Inflammatory macrophage treated with lipopolysaccharide for 1 hour (primary cell): ENCODE measurements around the gene ZNF76.
A peak's percentile ranks its signal among the peaks of the same experiment; 100 is the strongest.

Source experiments
- DNase-seq, 2 donors: peaks; one replicate each; pipeline ENCODE4 v3.0.0-alpha.2; 2020 to 2022

The ZNF76 gene

DNA sequence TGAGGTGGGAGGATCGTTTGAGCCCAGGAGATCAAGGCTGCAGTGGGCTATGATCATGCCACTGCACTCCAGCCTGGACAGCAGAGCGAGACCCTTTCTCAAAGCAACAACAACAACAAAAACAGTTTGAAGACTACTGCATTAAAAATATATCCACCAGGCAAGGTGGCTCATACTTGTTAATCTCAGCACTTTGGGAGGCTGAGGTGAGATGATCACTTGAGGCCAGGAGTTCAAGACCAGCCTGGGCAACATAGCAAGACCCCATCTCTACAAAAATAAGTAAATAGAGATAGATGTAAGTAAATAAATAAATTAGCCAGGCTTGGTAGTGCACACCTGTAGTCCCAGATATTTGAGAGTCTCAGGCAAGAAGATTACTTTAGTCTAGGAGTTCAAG lies 12.5 kb downstream of the ZNF76 start:
- DNase-seq: no peak

DNA sequence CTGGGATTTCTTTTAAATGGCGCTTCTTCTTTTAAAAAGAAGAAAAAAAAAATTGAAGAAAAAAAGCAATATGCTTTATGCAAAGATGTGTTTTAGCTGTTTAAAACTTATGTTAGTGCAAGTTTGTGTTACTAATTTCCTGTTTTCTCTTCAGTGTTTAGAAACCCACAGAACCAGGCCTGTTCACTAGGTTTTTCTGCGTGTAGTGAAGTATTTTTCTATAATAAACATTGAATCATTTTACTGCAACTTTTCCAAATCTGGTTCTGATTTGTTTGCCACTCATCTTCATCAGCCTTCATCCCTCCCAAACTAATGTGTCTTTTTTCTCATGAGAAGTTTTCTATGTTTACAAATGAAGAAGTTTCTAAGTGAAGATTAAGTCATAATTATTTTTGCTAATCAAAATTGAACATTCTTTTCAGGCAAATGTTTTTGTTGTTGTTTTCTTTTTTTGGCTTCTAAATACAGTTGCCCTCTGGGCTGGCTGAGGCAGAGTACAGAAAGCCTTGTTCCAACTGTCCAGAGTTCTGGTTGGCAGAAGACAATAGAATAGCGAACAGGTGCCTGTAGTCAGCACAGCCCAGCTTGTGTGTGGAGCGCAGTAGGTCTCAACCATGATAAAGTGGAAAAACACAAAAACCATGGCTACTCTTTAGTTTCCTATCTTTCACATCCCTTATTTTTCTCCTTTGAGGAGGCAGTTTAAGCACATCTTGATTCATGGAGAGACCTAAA lies 14.5 kb downstream of the ZNF76 start:
- no peak for DNase-seq

DNA sequence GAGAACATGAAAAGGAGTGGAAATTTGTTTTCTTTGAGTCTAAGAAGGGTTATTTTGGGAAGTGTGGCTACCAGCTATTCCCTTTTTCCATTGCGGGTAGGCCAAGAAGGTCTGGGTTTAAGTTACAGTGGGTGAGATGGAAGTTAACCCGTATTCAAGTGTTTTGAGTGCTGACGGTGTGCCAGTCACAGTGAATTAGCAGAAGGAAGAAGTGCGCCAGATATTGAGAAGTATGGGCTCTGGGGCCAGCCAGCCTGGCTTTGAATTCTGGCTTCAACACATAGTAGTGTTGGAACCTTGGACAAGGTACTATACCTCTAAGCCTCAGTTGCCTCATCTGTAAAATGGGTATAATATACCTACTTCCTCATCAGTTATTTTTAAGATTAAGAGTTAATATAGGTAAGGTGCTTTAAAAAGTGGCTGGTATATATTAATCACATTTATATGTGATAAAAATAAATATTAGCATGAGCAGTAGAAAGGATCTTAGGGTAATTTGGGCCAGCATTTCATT lies 16.3 kb downstream of the ZNF76 start:
- DNase-seq: no peak

DNA sequence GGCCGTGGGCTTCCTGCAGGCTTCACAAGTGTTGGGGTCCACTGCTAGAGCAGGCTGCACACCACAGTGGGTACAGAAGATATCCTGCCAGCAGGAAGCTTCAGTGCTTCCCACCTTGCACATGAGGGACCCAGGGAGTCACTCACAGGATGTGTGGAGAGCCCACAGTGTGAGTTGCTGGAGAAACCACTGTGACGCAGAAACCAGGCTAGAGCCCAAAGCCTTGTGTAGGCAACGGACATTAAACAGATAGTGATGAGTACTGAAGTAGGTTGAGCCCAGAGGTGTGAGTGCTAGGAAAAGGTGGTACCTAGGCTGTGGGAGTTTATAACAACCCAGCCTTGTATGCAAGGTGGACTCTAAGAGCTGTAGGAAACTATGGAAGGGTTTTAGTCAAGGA lies 19.2 kb downstream of the ZNF76 start:
- DNase-seq: no peak

DNA sequence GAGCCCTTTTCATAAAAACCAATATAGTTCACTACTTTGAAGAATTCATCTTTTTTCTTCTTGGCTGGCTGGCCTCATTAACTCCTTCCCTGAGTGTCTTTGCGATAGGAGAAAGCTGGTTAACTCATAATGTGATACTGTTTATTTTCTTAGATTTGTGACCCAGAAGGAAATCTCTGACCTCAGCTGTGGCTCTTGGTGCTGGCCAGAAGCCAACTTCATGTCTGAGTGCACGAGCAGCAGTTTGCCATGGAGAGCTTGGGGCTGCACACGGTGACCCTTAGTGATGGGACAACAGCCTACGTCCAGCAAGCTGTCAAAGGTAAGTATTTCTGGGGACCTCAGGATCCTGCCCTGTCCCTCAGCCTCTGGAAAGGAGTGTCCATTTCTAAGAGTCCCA lies 21.4 kb downstream of the ZNF76 start:
- DNase-seq: no peak

DNA sequence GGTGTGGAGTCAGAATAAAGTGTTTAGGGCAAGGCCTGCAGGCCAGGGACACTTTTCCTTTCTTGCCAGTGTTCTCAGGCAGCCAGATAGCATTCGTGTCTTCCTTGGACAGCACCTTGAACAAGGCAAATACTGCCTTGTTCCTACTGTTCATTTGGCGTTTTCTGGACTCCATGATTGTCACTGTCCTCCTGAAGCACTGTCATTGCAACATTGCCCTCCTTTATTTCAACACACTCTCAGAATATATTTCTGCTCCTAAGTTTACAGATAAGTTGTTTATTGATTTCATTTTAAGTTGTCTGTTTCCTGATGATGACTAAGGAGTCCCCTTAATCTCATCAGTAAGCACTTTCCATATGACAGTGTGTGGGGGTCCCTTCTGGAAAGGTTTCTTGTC lies 22.9 kb downstream of the ZNF76 start:
- peak in 1 of 2 donors; percentile 35 for DNase-seq

DNA sequence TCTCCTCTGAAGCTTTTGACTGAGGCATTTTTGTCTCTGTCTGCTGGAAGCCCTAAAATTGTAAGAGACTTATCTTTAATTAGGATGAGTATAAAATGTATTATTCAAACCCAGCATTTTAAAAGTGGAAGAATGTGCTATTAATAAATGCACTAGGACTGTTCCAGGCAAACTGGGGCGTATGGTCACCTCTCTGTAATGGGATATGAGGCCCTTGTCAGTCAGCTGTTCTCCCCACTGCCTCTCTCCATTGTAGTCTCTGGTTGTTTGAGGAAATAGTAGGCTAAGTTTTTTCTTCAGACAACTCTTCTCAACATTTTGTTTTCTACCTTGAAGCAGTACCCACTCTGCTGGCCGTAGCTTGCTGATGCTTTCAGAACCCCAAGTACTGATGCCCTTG lies 23.8 kb downstream of the ZNF76 start:
- DNase-seq: no peak

DNA sequence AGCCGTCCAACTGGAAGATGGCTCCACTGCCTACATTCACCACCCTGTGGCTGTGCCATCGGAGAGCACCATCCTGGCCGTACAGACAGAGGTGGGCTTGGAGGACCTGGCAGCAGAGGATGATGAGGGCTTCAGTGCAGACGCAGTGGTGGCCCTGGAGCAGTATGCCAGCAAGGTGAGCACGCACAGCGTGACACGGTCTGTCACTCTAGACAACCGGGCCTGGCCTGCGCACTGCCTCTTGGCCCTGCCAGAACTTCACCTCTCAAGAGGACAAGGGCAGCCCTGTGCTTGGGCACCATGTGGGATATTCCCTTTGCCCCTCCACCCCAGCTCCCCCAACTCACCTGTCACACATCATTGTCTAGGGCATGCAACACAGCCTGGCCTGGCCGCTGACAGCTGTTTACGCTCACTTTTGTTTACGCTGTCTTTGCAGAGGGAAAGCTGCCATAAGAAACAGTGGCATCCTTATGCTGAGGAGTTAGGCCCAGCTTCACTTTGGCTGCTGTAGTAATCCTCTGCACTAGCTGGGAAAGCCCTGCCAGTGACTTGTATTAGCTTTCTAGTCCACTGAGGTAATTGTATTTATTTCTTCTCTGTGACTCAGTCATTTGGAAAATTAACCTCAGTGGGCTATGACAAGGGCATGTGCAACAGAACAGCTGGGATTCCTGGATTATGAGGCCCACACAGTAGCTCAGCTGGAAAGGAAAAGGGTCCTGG lies 28.3 kb downstream of the ZNF76 start:
- DNase-seq: no peak

DNA sequence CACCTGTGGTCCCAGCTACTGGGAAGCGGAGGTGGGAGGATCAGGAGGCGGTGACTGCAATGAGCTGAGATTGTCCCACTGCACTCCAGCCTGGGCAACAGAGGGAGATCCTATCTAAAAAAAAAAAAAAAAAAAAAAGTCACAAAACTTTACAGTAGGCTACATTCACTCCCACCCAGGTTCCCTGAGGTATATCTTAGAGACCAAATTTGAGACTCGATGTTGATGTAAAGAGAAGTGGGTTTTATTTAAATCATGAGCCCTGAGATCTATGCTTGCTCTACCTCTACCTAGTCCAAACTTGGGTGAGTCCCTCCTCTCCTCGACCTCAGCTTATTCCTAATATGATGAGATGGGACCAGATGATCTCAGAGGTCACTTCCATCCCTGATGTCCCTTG lies 29.3 kb downstream of the ZNF76 start:
- DNase-seq: no peak

DNA sequence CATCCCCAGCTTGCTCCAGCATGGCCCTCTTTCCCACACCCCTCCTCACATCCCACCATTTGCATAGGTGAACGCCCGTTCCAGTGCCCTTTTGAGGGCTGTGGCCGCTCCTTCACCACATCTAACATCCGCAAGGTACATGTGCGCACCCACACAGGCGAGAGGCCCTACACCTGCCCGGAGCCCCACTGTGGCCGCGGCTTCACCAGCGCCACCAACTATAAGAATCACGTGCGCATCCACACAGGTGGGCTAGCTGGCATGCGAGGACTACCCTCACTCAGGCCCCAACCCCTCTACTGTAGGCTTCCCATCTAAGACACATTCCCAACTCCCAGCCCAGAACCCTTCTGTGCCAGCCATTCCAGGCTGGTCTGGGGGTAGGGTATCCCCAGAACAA lies 32.0 kb downstream of the ZNF76 start:
- no peak for DNase-seq

DNA sequence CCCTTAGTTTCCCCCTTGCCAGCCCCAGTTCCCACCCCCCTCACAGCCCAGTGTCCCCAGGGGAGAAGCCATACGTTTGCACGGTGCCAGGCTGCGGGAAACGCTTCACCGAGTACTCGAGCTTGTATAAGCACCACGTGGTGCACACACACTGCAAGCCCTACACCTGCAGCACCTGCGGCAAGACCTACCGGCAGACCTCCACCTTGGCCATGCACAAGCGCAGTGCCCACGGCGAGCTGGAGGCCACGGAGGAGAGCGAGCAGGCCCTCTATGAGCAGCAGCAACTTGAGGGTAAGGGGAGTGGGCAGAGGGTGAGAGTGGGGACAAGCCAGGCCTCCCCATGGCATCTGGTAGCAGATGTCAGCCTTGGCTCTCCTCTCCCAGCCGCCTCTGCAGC lies 33.0 kb downstream of the ZNF76 start:
- DNase-seq: no peak

DNA sequence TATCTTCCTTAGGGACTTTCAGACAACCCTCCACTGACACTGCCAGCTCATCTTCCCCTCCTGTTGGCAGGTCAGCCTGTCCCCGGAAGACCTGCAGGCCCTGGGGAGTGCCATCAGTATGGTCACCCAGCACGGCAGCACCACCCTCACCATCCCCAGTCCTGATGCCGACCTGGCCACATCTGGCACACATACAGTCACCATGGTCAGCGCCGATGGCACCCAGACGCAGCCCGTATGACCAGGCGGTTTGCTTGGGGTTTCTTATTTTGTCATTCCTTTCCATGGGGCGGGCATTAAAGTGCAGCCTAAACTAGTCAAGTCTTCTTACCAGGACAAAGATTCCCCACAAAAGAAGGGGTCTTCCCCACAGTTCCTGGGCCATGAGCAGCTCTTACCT lies 34.1 kb downstream of the ZNF76 start:
- no peak for DNase-seq

DNA sequence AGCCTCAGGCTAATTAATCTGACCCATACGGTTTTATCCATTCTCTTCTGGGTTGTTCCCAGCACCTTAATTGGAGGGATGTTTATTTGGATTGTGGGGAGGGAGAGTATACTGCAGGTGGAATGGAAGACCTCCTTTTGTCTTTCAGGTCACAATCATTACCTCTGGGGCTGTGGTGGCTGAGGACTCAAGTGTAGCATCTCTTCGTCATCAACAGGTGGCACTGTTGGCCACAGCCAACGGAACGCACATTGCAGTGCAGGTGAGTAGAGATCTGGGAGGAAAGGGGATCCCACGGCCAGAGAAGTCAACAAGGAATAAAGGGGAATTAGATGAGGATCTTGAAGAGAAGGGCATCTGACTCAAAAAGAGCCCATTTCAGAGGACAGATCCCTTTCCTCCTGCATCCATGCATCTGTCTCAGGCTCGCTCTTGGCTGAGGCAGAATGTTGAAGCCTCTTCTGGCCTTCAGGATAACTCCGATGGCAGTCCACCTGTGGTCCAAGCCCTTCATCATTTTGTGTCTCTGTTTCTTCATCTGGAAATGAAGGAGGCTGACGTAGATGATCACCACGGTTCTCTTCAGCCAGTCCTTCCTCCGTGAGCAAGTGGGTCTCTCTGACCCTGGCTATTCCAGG lies 34.9 kb downstream of the ZNF76 start:
- no peak for DNase-seq

DNA sequence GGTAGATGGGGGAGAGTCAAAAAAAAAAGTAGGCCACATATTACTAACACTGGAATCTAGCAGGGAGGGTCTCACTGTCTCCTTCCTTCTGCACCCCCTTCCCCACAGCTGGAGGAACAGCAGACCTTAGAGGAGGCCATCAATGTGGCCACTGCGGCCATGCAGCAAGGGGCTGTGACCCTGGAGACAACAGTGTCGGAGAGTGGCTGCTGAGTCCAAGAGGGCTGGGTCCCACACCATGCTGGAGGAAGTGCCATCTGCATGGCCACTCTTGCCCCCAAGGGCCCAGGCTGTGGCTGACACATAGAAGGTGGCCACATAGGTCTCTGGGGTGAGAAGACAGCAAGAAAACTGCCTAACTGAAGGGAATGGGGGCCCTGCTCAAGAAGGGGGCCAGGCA lies 35.5 kb downstream of the ZNF76 start:
- no peak for DNase-seq

DNA sequence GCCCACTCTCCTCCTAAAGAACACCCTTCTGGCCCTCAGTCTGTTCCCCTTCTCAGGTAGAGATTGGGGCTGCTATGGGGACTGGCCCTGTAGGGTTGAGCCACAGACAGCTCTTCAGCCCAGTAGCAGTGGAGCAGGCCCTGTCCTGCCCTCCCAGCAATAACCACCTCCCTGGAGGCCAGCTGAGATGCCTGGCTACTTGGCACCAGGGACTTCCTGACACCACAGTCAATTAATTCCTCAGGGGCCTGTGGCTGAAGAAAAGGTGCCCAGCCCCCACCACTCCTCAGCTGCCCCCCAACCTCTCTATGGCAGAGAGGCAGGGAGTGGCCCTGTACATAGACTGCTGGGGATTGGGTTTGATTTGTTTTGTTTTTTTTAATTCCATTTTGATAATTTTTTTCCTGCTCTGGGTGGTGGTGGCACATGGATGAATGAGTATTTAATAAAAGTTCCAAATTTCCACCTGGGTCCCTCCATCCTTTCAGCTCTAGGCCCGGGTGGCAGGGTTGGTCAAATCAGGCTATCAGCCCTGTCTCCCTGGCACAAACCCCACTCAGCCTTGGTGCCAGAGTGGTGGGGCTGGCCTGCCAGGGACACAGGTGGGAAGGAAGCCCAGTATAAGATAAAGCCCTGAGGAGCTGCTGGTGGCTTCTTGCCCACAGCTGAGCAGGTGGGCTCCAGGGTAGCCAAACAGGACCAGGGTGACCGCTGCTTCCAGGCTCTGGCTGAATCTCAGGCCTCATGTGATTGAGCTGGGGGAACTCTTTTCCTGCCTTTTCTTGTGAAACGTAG lies 36.2 kb downstream of the ZNF76 start:
- no peak for DNase-seq

DNA sequence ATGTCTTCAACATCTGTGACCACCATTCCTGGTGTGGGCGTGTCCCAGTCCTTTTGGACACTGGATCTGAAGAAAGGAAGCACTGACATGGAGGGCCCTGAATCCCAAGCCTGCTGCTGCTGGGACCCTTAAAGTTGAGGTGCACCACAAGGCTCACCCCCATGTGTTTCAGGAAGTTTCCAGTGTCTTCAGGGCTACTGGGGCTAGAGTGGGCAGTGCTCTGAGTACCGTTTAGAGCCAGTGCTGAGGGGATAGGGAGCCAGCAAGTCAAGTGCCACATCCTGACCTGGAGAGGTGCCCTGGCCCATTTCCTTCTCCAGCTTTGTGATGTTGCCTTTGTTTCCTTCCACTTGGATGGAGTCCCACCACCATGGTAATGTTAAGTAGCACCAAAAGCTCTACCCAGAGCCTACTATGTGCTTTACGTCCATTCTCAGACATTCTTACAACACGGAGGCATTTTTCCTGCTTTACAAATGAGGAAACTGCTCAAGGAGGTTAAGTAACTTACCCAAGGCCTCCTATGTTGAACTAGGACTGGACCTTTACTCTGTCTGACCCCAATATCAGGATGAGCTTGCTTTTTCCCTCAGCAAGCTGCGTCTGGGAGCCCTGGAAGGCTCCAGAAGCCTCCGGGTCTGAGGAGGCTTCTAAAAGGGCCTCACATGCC lies 37.5 kb downstream of the ZNF76 start:
- DNase-seq: peak; percentile 22 to 44

DNA sequence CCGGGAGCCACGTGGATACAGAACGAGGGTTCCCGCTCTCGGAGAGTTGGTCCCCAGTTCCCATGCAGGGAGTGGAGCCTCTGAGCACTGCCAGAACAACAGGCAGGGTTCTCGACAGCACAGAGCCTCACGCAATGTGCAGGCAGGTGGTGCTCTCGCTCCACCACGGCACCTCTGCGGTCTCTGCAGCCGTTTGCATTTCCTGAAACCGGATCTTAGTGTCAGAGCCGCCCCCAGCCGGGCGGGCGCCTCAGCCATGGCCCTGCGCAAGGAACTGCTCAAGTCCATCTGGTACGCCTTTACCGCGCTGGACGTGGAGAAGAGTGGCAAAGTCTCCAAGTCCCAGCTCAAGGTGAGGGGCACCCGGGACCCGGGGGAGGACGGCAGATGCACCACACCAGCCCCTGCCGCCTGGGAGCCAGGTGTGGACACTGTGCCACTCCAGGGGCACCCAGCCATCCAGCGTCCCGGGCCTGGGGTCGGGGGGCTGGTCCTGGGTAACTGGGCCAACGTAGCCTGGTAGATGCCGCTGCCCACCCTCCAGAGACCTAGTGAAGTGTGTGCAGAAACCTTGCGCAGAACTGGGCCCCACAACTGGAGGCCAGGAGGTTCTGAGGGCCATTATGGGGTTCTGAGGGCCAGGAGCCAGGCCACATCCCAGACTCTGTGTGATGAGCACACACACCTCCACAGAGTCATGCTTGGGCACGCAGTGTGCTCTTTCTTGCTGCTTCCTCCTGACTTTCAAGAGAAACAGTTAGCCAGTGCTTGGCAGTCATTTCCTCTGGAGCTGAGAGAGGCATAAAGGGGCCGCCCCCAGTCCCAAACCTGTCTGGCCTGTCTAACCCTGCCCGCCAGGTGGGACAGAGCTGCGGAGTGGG lies 38.3 kb downstream of the ZNF76 start, which contains the start of gene DEF6:
DEF6 (plus strand) TSS at position 218 of the 881 bp plus-strand sequence; CDS start at position 257, 39 bp downstream.
- peak; percentile 62 to 63 for DNase-seq

DNA sequence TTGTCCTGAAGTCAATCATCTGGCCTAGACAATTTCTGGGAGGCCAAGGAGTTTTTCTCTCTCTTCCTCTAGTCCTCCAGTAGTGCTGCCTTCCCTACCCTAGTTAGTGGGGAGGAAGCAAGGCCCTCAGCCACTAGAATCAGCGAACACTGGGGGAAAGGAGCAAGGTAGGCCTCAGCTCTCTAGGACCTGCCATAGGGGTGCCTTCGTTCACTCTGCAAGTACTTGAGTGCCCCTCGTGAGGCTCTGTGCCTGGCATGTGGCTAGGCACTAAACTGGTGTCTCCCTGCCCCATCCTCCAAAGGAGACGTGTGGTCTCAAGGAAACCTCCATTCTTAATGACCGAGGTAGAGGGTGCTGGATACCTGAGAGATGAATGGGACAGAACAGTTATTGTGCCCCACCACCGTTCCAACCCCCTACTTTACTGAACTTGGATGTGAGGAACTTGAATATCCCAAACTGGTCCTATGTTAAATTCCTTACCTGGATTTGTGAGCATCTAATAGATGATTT lies 39.1 kb downstream of the ZNF76 start:
- DNase-seq: no peak

DNA sequence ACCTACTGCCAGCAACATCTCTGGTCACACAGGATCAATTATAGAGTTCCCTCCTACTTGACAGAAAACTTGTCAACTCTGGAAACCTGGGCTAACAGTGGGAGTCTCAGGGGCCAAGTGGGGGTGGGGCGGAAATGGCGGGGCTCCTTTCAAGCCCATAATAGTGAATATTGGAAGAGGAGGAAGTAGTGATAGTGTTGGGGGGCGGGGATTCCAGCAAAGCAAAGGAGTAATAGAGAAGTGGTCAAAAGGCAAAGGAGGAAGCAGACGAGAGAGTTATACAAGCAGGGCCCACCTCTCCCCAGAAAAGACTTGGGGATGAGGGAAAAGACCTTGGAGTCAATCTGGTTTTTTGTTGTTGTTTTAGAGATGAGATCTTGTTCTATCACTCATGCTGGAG lies 40.1 kb downstream of the ZNF76 start:
- peak; percentile 51 to 60 for DNase-seq

DNA sequence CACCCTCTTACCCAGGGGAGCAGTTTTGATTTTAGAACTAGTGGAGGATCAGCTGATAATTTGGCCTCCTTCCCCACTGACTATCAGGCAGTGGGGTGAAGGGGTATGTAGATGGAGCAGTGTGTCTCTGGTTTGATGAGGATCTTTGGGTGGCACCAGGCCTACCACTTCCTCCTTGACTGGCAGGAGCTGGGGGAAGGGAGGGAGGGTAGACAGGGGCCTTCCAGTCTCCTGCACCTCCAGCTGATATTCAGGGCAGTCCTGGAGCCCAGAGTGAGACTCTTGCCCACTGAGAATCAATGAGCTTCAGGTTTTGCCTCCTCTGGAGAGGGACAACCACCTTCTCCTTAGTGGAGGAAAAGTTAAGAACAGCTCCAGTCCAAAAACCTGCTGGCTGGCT lies 41.3 kb downstream of the ZNF76 start:
- no peak for DNase-seq

DNA sequence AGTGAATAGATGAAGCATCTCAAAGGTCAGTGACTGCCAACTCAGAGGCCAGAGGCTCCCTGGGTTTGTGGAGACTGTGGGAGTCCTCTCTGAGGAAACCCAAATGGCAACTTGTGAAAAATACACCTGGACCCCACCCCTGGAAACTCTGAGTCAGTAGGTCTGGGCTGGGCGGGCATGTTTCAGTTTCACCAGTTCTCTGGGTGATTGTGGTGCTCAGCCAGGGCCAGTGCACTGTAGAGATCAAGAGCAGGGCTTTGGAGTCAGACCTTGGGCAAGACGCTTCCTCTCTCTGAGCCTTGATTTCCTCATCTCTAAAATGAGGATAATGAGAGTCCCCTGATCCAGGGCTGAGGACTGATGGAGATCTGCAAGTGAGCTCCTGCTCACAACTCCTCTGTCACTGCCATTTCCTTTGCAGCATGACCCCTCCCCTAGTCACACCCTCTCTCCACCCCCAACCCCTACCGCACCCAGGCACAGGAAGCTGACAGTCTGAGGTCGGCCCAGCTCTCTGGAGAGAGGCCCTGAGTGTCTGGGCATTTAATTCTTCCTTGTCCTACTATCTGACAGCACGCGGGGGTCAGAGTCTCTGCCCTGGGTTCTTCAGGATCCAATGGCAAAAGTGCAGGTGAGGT lies 43.2 kb downstream of the ZNF76 start:
- DNase-seq: peak; percentile 65 to 67
